Erythroblast (primary cell): ENCODE results near the gene AAK1.
"Not testable (repeated sequence)": the region's sequence is repeated elsewhere in the genome, so short reads cannot be mapped to it uniquely, and the experiment has no call there.

Source experiments
- DNase-seq, 2 experiments: peaks; one replicate each; lab custom pipeline; 2025; lab: John Stamatoyannopoulos, UW
- GATA1 ChIP-seq: IDR thresholded peaks from 2 replicates; pipeline ENCODE4 v1.6.1; 2011; ENCODE audit warnings: low read depth, mild to moderate bottlenecking, control low read depth, low read length, moderate library complexity
- POLR2A ChIP-seq: IDR thresholded peaks from 2 replicates; pipeline ENCODE4 v1.6.1; 2011; ENCODE audit warnings: mild to moderate bottlenecking, low read length

Gene AAK1

DNA sequence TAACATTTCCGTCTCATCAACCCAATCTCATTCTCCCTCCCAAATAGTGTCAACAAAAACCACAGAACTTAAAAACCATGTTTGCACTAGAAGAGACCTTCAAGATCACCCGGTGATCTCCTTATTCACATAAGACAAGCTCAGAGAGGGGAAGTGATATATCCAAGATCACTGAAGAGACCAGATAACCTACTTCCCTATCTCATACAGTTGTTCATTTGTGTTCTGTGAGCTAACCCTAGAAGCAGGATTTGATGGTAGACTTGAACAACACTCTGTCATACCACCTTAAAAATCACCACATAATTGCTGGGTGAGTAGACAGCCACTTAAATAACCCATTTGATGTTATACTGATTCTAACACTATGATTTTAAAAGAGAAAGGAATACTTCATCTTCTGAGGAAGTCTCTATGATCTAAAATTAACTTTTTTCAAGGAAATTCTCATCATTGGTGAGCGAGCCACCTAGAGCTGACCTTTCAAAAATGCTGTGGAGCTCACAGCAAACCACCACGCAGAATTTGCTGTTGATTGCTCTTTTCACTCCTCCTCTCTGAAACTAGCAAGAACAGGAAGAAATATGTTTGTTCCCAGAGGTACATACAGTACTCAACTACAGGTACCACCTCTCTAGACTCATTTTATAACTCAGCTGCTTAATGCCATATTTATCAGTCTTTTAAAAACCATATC, 15.1 kb downstream of the AAK1 start:
- TF ChIP-seq POLR2A (no peak), GATA1 (no peak)
- no peak for DNase-seq

DNA sequence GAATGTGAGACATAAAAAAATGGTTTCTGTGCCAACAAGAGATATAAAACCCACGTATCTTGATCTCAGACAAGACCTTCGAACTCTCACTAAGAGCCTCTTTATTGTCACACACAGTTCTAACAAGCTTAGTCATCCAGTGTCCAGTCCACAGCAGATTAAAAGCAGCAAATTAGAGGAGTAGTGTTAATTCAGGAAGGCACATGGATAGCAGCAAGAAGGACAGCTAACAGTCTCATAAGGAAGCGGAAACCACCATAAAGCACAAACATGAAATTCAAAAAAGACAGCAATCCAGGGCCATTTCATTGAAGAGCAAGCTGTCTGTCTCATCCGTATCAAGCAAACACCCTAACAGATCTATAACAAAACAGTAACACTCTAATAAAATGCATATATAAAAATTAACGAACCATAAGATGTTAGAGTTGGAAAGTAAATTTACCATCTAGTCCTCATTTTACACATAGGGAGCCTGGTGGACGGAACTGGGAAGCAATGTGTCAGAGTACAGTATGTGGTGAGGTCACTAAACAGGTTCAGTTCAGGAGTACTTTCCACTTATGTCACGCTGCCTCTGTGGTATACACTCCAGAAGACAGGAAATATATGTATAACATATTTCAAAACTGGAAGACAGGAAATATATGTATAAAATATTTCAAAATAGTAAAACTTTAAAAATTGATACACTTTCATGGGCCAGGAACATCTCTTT, 18.3 kb downstream of the AAK1 start:
- TF ChIP-seq GATA1 (no peak), POLR2A (peak; percentile 17)
- peak; percentile 50 to 56 for DNase-seq

GRCh38 chr2:69624611-69625010, 18.9 kb downstream of the AAK1 start:
- DNase-seq: no peak
- TF ChIP-seq POLR2A (no peak), GATA1 (no peak)

GRCh38 chr2:69624131-69624530, 19.4 kb downstream of the AAK1 start:
- no peak for TF ChIP-seq GATA1
- TF ChIP-seq POLR2A: no peak
- DNase-seq: no peak

DNA sequence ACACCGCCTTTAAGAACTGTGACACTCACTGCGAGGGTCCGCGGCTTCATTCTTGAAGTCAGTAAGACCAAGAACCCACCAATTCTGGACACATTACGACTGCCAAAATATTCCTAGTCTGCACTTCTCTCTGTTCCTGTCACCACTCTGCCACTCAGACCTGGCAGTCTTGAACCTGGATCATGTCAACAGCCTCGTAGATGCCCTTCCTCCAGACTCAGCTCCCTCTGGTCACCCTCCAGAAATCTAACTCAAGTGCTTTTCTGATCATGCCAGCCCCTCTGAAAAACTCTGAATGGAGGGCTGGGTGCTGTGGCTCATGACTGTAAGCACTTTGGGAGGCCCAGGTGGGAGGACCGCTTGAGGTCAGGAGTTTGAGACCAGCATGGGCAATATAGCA, 20.3 kb downstream of the AAK1 start:
- DNase-seq: no peak
- TF ChIP-seq POLR2A (no peak), GATA1 (no peak)

DNA sequence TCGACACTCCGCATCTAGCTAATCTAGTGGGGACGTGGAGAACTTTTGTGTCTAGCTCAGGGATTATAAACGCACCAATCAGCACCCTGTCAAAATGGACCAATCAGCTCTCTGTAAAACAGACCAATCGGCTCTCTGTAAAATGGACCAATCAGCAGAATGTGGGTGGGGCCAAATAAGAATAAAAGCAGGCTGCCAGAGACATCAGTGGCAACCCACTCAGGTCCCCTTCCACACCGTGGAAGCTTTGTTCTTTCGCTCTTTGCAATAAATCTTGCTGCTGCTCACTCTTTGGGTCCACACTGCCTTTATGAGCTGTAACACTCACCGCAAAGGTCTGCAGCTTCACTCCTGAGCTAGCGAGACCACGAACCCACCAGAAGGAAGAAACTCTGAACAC, 20.7 kb downstream of the AAK1 start:
- not testable (repeated sequence) for DNase-seq

- not testable (repeated sequence) for DNase-seq
Observed at GRCh38 chr2:69622017-69622540, 21.5 kb downstream of the AAK1 start.

DNA sequence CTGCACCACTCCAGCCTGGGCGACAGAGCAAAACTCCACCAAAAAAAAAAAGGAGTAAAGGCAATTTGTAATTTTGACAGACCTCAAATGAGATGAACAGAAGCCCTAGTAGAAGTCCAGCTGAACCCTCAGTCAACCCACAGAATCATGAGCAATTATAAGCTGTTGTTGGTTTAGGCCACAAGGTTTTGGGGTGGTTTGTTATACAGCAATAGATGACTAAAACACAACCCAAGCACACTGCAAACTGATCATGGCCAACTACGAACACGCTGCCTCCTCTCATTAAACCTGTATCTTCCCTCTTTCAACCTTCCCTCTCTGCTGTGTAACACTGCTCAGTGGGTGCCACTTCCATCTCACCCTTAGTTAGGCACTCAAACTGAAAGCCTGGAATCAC, 22.1 kb downstream of the AAK1 start:
- TF ChIP-seq GATA1 (no peak), POLR2A (no peak)
- DNase-seq: no peak

- TF ChIP-seq GATA1 (no peak), POLR2A (no peak)
- DNase-seq: no peak
Observed at GRCh38 chr2:69620870-69621269, 22.7 kb downstream of the AAK1 start.

- TF ChIP-seq POLR2A (no peak), GATA1 (no peak)
Observed at GRCh38 chr2:69619725-69620124, 23.8 kb downstream of the AAK1 start.

GRCh38 chr2:69618362-69618761, 25.2 kb downstream of the AAK1 start:
- no peak for DNase-seq

More at GRCh38 chr2:69619725-69620124, 23.8 kb downstream of the AAK1 start:
- DNase-seq: no peak

GRCh38 chr2:69617744-69618143, 25.8 kb downstream of the AAK1 start:
- DNase-seq: no peak
- TF ChIP-seq POLR2A (no peak), GATA1 (no peak)

More at GRCh38 chr2:69618362-69618761, 25.2 kb downstream of the AAK1 start:
- no peak for TF ChIP-seq POLR2A
- TF ChIP-seq GATA1: no peak

DNA sequence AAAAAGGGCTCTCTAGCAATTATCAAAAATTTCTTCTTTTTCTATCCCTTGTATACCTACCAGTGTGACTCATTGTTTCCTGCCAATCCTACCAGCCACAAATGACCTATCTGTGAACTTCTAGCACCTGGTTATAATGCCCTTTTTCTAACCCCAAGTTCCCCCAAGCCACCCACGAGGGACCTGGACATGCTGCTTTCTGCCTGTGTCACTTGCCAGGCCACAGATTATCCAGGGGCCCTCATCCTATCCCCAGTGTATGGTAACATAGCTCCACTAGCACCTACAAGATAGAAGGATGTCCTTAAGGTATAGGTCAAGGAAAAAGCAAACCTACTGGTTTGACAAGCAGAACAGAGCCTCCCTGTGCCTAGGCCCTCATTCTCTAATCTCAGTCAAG, 26.8 kb downstream of the AAK1 start:
- no peak for TF ChIP-seq POLR2A
- DNase-seq: no peak

DNA sequence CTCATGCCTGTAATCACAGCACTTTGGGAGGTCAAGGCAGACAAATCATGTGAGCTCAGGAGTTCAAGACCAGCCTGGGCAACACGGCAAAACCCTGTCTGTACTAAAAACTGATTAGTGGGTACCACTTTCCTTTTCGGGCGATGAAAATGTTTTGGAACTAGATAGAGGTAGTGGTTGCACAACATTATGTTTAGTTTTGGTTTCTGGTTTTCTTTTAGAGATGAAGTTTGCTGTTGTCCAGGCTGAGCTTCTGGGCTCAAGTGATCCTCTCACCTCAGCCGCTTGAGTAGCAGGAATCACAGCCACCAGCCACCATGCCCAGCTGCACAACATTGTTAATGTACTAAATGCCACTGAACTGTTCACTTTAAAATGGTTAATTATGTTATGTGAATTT, 27.6 kb downstream of the AAK1 start:
- no peak for DNase-seq
- TF ChIP-seq POLR2A (no peak), GATA1 (no peak)
